H1 (cell line): ENCODE results near the gene FOXP2. TPM values are rescaled to one million over a fixed set of nuclear protein-coding genes. Genes with fewer than 3 reads are reported as not detected.

Experiments used
- CTCF ChIA-PET: fragments of 300-600 bp; sonication (Branson Sonifier 250); formaldehyde crosslinking; loops from one replicate; lab custom pipeline; 2021; ENCODE audit not compliant: partially characterized antibody; lab: Charles Lee
- POLR2A ChIA-PET: fragments of 300-600 bp; sonication (Branson Sonifier 250); formaldehyde crosslinking; loops from one replicate; lab custom pipeline; 2021; ENCODE audit warnings: inconsistent platforms; ENCODE audit not compliant: partially characterized antibody; lab: Charles Lee
- DNase-seq, 2 experiments: peaks; one replicate each; pipeline versions ENCODE4 v3.0.0 to v3.0.0-alpha.2; 2010 to 2022; ENCODE audit warnings: low spot score in 2 of 2, low read depth in 1 of 2, mixed read lengths in 1 of 2
- FAIRE-seq: peaks from 2 replicates; lab custom pipeline; 2011; peaks lifted over from hg19 to GRCh38; lab: Jason Lieb, UNC
- H2AFZ ChIP-seq: 2 replicates; pipeline ENCODE4 v1.8.1; 2012; ENCODE audit warnings: low read length, inconsistent platforms
- H2AK5ac ChIP-seq: 2 replicates; pipeline ENCODE4 v1.6.1; 2013; ENCODE audit warnings: low read depth, low read length
- H2BK120ac ChIP-seq: replicated peaks from 2 replicates; pipeline ENCODE3; 2013; ENCODE audit warnings: low read depth, low read length, inconsistent platforms
- H2BK12ac ChIP-seq: 2 replicates; pipeline ENCODE4 v1.6.1; 2013; ENCODE audit warnings: low read depth, low read length
- H2BK15ac ChIP-seq: 2 replicates; pipeline ENCODE4 v1.6.1; 2013; ENCODE audit warnings: low read length
- H2BK20ac ChIP-seq: 2 replicates; pipeline ENCODE4 v1.6.1; 2013; ENCODE audit warnings: low read length
- H2BK5ac ChIP-seq: 2 replicates; pipeline ENCODE4 v1.6.1; 2013; ENCODE audit warnings: low read depth, low read length
- H3K14ac ChIP-seq: 2 replicates; pipeline ENCODE4 v1.6.1; 2013; ENCODE audit warnings: inconsistent platforms; ENCODE audit not compliant: insufficient read length
- H3K18ac ChIP-seq: 2 replicates; pipeline ENCODE4 v1.6.1; 2013; ENCODE audit warnings: low read length; ENCODE audit errors: extremely low read depth
- H3K23ac ChIP-seq: 2 replicates; pipeline ENCODE4 v1.6.1; 2013; ENCODE audit warnings: inconsistent platforms; ENCODE audit not compliant: insufficient read length
- H3K23me2 ChIP-seq: 2 replicates; pipeline ENCODE4 v1.6.1; 2013; ENCODE audit warnings: low read depth, low read length
- H3K27ac ChIP-seq: 2 replicates; pipeline ENCODE4 v1.6.1; 2011; ENCODE audit warnings: low read depth, low read length, inconsistent platforms
- H3K27me3 ChIP-seq, 4 experiments: replicated peaks in 1 of 4; 1 replicate in 1 of 4; 2 replicates in 3 of 4; pipeline versions ENCODE4 v1.6.1 to v1.8.1; 2011 to 2013; ENCODE audit warnings: low read length in 3 of 4, mild to moderate bottlenecking in 3 of 4, inconsistent platforms in 2 of 4, mixed read lengths in 2 of 4, moderate library complexity in 1 of 4; ENCODE audit not compliant: control insufficient read depth in 3 of 4, insufficient read depth in 3 of 4; ENCODE audit errors: extremely low read depth in 1 of 4
- H3K36me3 ChIP-seq, 4 experiments: 2 replicates each; pipeline versions ENCODE4 v1.6.1 to v1.8.1; 2011 to 2013; ENCODE audit warnings: mild to moderate bottlenecking in 4 of 4, low read length in 3 of 4, moderate library complexity in 2 of 4, control low read depth in 1 of 4, inconsistent platforms in 1 of 4; ENCODE audit not compliant: insufficient read depth in 4 of 4, control insufficient read depth in 2 of 4
- H3K4ac ChIP-seq: replicated peaks from 2 replicates; pipeline ENCODE3; 2013; ENCODE audit warnings: low read length, low read depth, mixed read lengths, inconsistent platforms; ENCODE audit not compliant: insufficient read length
- H3K4me1 ChIP-seq, 4 experiments: replicated peaks in 1 of 4; 1 replicate in 1 of 4; 2 replicates in 3 of 4; pipeline versions ENCODE4 v1.6.1 to v1.8.1; 2011 to 2013; ENCODE audit warnings: low read length in 3 of 4, inconsistent platforms in 2 of 4, mixed read lengths in 1 of 4; ENCODE audit not compliant: insufficient read depth in 4 of 4, control insufficient read depth in 3 of 4
- H3K4me2 ChIP-seq, 2 experiments: 2 replicates each; pipeline versions ENCODE4 v1.6.1 to v1.8.1; 2011 to 2013; ENCODE audit warnings: low read depth in 2 of 2, low read length in 2 of 2, control low read depth in 1 of 2, inconsistent platforms in 1 of 2, mild to moderate bottlenecking in 1 of 2; ENCODE audit not compliant: insufficient read depth in 1 of 2
- H3K4me3 ChIP-seq, 4 experiments: fragments of 200-600, 300-600 bp in 1 of 4; sonication (generic), shearing (Covaris generic), sonication (Bioruptor Twin) in 1 of 4; 2 replicates each; pipeline versions ENCODE4 v1.5.1 to v1.8.1; 2011 to 2016; ENCODE audit warnings: low read length in 4 of 4, low read depth in 3 of 4, control low read depth in 2 of 4, inconsistent platforms in 2 of 4, mild to moderate bottlenecking in 2 of 4, mixed read lengths in 1 of 4, moderate library complexity in 1 of 4; ENCODE audit not compliant: insufficient read depth in 2 of 4; ENCODE audit errors: extremely low read depth in 1 of 4
- H3K56ac ChIP-seq: replicated peaks from 2 replicates; pipeline ENCODE3; 2013; ENCODE audit warnings: low read depth, mild to moderate bottlenecking, mixed read lengths, low read length, inconsistent platforms; ENCODE audit not compliant: insufficient read length
- H3K79me1 ChIP-seq: 2 replicates; pipeline ENCODE4 v1.6.1; 2013; ENCODE audit warnings: low read depth, low read length, control low read depth
- H3K79me2 ChIP-seq, 2 experiments: 2 replicates each; pipeline versions ENCODE4 v1.6.1 to v1.8.1; 2012 to 2013; ENCODE audit warnings: low read length in 2 of 2, mild to moderate bottlenecking in 2 of 2, inconsistent platforms in 1 of 2; ENCODE audit not compliant: insufficient read depth in 2 of 2, control insufficient read depth in 1 of 2
- H3K9ac ChIP-seq, 4 experiments: replicated peaks in 1 of 4; 1 replicate in 1 of 4; 2 replicates in 3 of 4; pipeline versions ENCODE4 v1.6.1 to v1.8.1; 2011 to 2013; ENCODE audit warnings: low read depth in 3 of 4, low read length in 3 of 4, control low read depth in 2 of 4, mild to moderate bottlenecking in 2 of 4, moderate library complexity in 2 of 4, inconsistent platforms in 1 of 4; ENCODE audit errors: extremely low read depth in 1 of 4
- H3K9me3 ChIP-seq, 2 experiments: 2 replicates each; pipeline versions ENCODE4 v1.6.1 to v1.8.1; 2012 to 2013; ENCODE audit warnings: mild to moderate bottlenecking in 2 of 2, moderate library complexity in 2 of 2, control low read depth in 1 of 2, inconsistent platforms in 1 of 2, low read depth in 1 of 2, low read length in 1 of 2, mixed read lengths in 1 of 2; ENCODE audit not compliant: insufficient read depth in 2 of 2
- H4K20me1 ChIP-seq, 2 experiments: replicated peaks in 1 of 2; 2 replicates each; pipeline versions ENCODE3 to v1.8.1; 2011 to 2013; ENCODE audit warnings: inconsistent platforms in 2 of 2, low read length in 2 of 2, mild to moderate bottlenecking in 1 of 2; ENCODE audit not compliant: insufficient read depth in 2 of 2, control insufficient read depth in 1 of 2
- H4K5ac ChIP-seq: 2 replicates; pipeline ENCODE4 v1.6.1; 2013; ENCODE audit warnings: low read length, low read depth, mixed read lengths, inconsistent platforms; ENCODE audit not compliant: insufficient read length
- H4K8ac ChIP-seq: 2 replicates; pipeline ENCODE4 v1.8.0; 2013; ENCODE audit warnings: mild to moderate bottlenecking, moderate library complexity, low read length, inconsistent platforms; ENCODE audit not compliant: insufficient read depth; ENCODE audit errors: extremely low read depth
- H4K91ac ChIP-seq: replicated peaks from 2 replicates; pipeline ENCODE3; 2013; ENCODE audit warnings: low read length, mixed read lengths, inconsistent platforms; ENCODE audit not compliant: insufficient read length
- E2F6 ChIP-seq: IDR thresholded peaks from 2 replicates; pipeline ENCODE4 v1.6.1; 2012; ENCODE audit warnings: inconsistent platforms
- FOSL1 ChIP-seq: IDR thresholded peaks from 2 replicates; pipeline ENCODE4 v1.6.1; 2011; ENCODE audit warnings: mild to moderate bottlenecking, low read depth, low read length, moderate library complexity; ENCODE audit not compliant: insufficient read depth
- POLR2A ChIP-seq, 2 experiments: IDR thresholded peaks; 1 replicate in 1 of 2; 2 replicates in 1 of 2; pipeline ENCODE4 v1.6.1; 2011; ENCODE audit warnings: low read depth in 2 of 2, low read length in 2 of 2, mild to moderate bottlenecking in 2 of 2; ENCODE audit errors: control extremely low read depth in 1 of 2
- POU5F1 ChIP-seq: IDR thresholded peaks from 2 replicates; pipeline ENCODE4 v1.6.1; 2011; ENCODE audit warnings: low read depth, mild to moderate bottlenecking, low read length, moderate library complexity
- RAD21 ChIP-seq, 2 experiments: IDR thresholded peaks in 1 of 2; conservative IDR thresholded peaks in 1 of 2; 2 replicates each; pipeline ENCODE4 v1.6.1; 2011; ENCODE audit warnings: low read depth in 2 of 2, low read length in 2 of 2, improper control_type of control experiment in 1 of 2, inconsistent platforms in 1 of 2, mild to moderate bottlenecking in 1 of 2, moderate library complexity in 1 of 2
- SIX5 ChIP-seq: IDR thresholded peaks from 2 replicates; pipeline ENCODE4 v1.6.1; 2011; ENCODE audit warnings: mild to moderate bottlenecking, low read depth, low read length
- WGBS, 2 experiments: shearing (Covaris generic) in 1 of 2; methylation state at CpG; one replicate each; pipeline versions ENCODE4 v1.1.6 to v1.1.7; 2013 to 2015; ENCODE audit warnings: low lambda C conversion rate in 2 of 2, mixed read lengths in 2 of 2, inconsistent platforms in 1 of 2, low coverage in 1 of 2, missing lambda C conversion rate in 1 of 2; ENCODE audit not compliant: insufficient replicate concordance in 2 of 2, insufficient coverage in 1 of 2, insufficient read length in 1 of 2; ENCODE audit errors: extremely low coverage in 1 of 2, missing lambda C conversion rate in 1 of 2; 5-methylcytosine and 5-hydroxymethylcytosine counted together
- polyA plus RNA-seq, 7 experiments: library from polyadenylated mRNA; depleted of rRNA in 3 of 7; stranded (reverse) in 5 of 7; unstranded in 2 of 7; fragments of >200 nt in 5 of 7; fragments of 200-250 nt in 2 of 7; gene quantifications; 1 replicate in 5 of 7; 2 replicates in 1 of 7; 4 replicates in 1 of 7; pipeline versions ENCODE4 v1.2.1 to v1.2.3, GENCODE V29; 2011 to 2013; ENCODE audit warnings: missing spikeins in 2 of 7, mixed read lengths in 2 of 7
- total RNA-seq: library from RNA; stranded (reverse); fragmentation: NEBNext Ultra II Directional; extraction: Animal tissue kit (Norgen Biotek cat#: 25700); gene quantifications from 2 replicates; pipeline ENCODE4 v1.2.1, GENCODE V29; 2021

The FOXP2 gene
- total and polyA plus RNA-seq, 2 of the 8 experiments (the other 6 are each of a cell fraction or from before 2014, with no cell fraction given), result 0.09 to 0.43 TPM

- Histone ChIP-seq H3K18ac (no peak overlapping the region), H3K4ac (no peak overlapping the region), H3K36me3 (no peaks in the 10 kb centered on the region), H3K23me2 (no peaks in the 10 kb centered on the region), H4K8ac (no peak overlapping the region; the same call in 1 of the 2 replicates), H3K23ac (no peak overlapping the region), H3K9me3 (no peaks in the 10 kb centered on the region), H4K20me1 (no peaks in the 10 kb centered on the region), H2BK120ac (no peak overlapping the region), H3K14ac (no peak overlapping the region), H2BK20ac (no peak overlapping the region), H3K4me1 (peaks cover 0 to 3% (median 1%) of the 10 kb centered on the region in 4 experiments; a peak in 2 of 7 replicates), H2BK5ac (no peak overlapping the region), H3K4me2 (no peak overlapping the region), H3K79me1 (no peaks in the 10 kb centered on the region), H2AK5ac (no peak overlapping the region), H4K5ac (no peak overlapping the region), H3K27me3 (no peaks in the 10 kb centered on the region), H2AFZ (no peak overlapping the region), H3K27ac (no peak overlapping the region), H3K79me2 (no peaks in the 10 kb centered on the region), H3K4me3 (no peak overlapping the region), H2BK12ac (no peak overlapping the region), H2BK15ac (no peak overlapping the region), H3K9ac (no peak overlapping the region), H4K91ac (no peak overlapping the region), H3K56ac (no peak overlapping the region)
- WGBS, 2 experiments, result 87% methylated on average over 8 of the region's 8 CpGs; no CpG with 5 or more reads in 1 of the 2 experiments
- FAIRE-seq (no peak), DNase-seq (no peak)
- POLR2A ChIA-PET, result no interaction called here
- CTCF ChIA-PET, result interaction anchor here (1.5 kb wide), 1 partner anchor 30 kb away, joined by 5 read pairs; no protein-coding TSS in a partner anchor
- TF ChIP-seq FOSL1, result no peak
- TF ChIP-seq POU5F1, result no peak
- TF ChIP-seq RAD21 (IDR thresholded peaks at IDR 0.05 in 1 of 2, conservative IDR thresholded peaks at IDR 0.05 in 1 of 2; ENCODE audit: low read depth in 2 of 2, low read length in 2 of 2), result no peak
- no peak for TF ChIP-seq SIX5
- no peak for TF ChIP-seq E2F6
- TF ChIP-seq POLR2A (IDR thresholded peaks at IDR 0.05; ENCODE audit: control extremely low read depth in 1 of 2, low read depth in 2 of 2, low read length in 2 of 2), result no peak
Observed at GRCh38 chr7:114644455-114644854, 229.8 kb downstream of the FOXP2 start.
